ENCODE results near the gene ADCY9.

GRCh38 chr16:3965306-3965705 lies 150.9 kb downstream of the ADCY9 start:
- TF ChIP-seq CTCF (IDR thresholded peaks at IDR 0.05) = no peak
- no peak for TF ChIP-seq EZH2 (IDR thresholded peaks at IDR 0.05; ENCODE audit: borderline replicate concordance, insufficient read depth, low read depth, low read length, poor library complexity, severe bottlenecking)

Data from B cell (primary cell).